Stomach (tissue), 9 donors: ENCODE measurements around the gene DDOST. TPM values are rescaled to one million over a fixed set of nuclear protein-coding genes. Genes with fewer than 3 reads are reported as not detected.

ENCODE experiments used
- DNase-seq, 2 donors: peaks; one replicate each; pipeline versions ENCODE4 v3.0.0 to v3.0.0-alpha.2; 2013 to 2019
- H3K27ac ChIP-seq, 5 donors: fragments of 200-600 bp in 4 of 5; sonication (generic) in 4 of 5; one replicate each; pipeline ENCODE4 v1.5.1; 2013 to 2019; ENCODE audit warnings: mild to moderate bottlenecking in 1 of 5, moderate library complexity in 1 of 5
- H3K27me3 ChIP-seq, 3 donors: fragments of 200-600 bp; sonication (generic); one replicate each; pipeline ENCODE4 v1.5.1; 2017 to 2019; ENCODE audit warnings: mixed run types in 1 of 3
- H3K36me3 ChIP-seq, 4 donors: fragments of 200-600 bp; sonication (generic); 1 replicate in 3 of 4; 2 replicates in 1 of 4; pipeline ENCODE4 v1.5.1; 2016 to 2019
- H3K4me1 ChIP-seq, 4 donors: fragments of 200-600 bp; sonication (generic); one replicate each; pipeline ENCODE4 v1.5.1; 2016 to 2019
- H3K4me3 ChIP-seq, 4 donors: fragments of 200-600 bp; sonication (generic) in 3 of 4; one replicate each; pipeline ENCODE4 v1.5.1; 2016 to 2019; ENCODE audit warnings: mild to moderate bottlenecking in 1 of 4
- H3K9me3 ChIP-seq, 4 donors: fragments of 200-600 bp; sonication (generic); one replicate each; pipeline ENCODE4 v1.5.1; 2016 to 2019
- EP300 ChIP-seq: sonication (generic); formaldehyde crosslinking; IDR thresholded peaks from one replicate; pipeline ENCODE4 v1.6.1; 2017; ENCODE audit warnings: antibody characterized with exemption
- POLR2A ChIP-seq, 4 donors: fragments of 450-650 bp; IDR thresholded peaks; one replicate each; pipeline ENCODE4 v1.6.1; 2016; ENCODE audit warnings: antibody characterized with exemption in 4 of 4, control low read depth in 2 of 4, mild to moderate bottlenecking in 1 of 4, moderate library complexity in 1 of 4
- POLR2AphosphoS5 ChIP-seq, 3 donors: sonication (generic); formaldehyde crosslinking; IDR thresholded peaks; one replicate each; pipeline ENCODE4 v1.6.1; 2016; ENCODE audit warnings: antibody characterized with exemption in 3 of 3
- WGBS, 5 donors: extraction: QIAGEN DNeasy Blood & Tissue Kit in 3 of 5; methylation state at CpG; one replicate each; pipeline versions ENCODE4 v1.1.5 to v1.1.7; 2013 to 2018; 5-methylcytosine and 5-hydroxymethylcytosine counted together
- intact Hi-C: fragments of 100-400 bp; cut with DNase I; formaldehyde crosslinking; loops from one replicate; pipeline ENCODE4 v1.15.1; 2023; ENCODE audit warnings: low total_unique reads
- polyA plus RNA-seq, 3 donors: library from polyadenylated mRNA; stranded (reverse); fragments of 200-250 nt; gene quantifications; one replicate each; pipeline ENCODE4 v1.2.3, GENCODE V29; 2013
- total RNA-seq, 5 donors: library from RNA; depleted of rRNA; stranded (reverse); fragments of >200 nt; gene quantifications; one replicate each; pipeline versions ENCODE4 v1.1.0 to v1.2.3, GENCODE V29; 2014 to 2016
- TF ChIP-seq, protein P1 (sequence below), 7 experiments: fragments of 450-650 bp in 4 of 7; fragments of 200-600 bp in 3 of 7; sonication (generic) in 3 of 7; IDR thresholded peaks; one replicate each; pipeline ENCODE4 v1.5.1; 2016 to 2019; ENCODE audit warnings: antibody characterized with exemption in 7 of 7, control low read depth in 2 of 7, mild to moderate bottlenecking in 1 of 7
- donor health status: healthy with polysubstance abuse.
- donor health status: Bipolar disorder and iron deficiency.
- donor health status: healthy.

Gene DDOST
- total and polyA plus RNA-seq, 8 donors = 38.5 to 227 (median 97.9) TPM

DNA sequence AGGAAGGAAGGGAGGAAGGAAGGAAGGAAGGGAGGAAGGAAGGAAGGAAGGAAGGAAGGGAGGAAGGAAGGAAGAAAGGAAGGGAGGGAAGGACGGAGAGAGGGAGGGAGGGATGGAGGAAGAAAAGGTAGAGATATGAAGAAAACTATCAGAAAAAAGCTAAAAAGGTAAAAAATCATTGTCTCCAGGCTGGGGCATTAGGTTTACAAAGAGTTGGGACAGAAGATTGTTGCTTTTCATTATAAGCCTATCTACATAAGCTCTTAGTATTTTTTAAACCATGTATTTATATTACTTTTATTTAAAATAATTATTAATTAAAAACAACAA lies 35.1 kb downstream of the DDOST start:
- DNase-seq = no peak
- Histone ChIP-seq H3K4me3 (no peak overlapping the region), H3K4me1 (no peaks in the 10 kb centered on the region), H3K27me3 (peaks cover 0 to 18% (median 0%) of the 10 kb centered on the region in 3 donors), H3K9me3 (no peaks in the 10 kb centered on the region), H3K27ac (no peak overlapping the region), H3K36me3 (no peaks in the 10 kb centered on the region)
- WGBS, 5 donors = 39 to 73% (median 70%) methylated on average over 1 of the region's 1 CpG
- intact Hi-C loops = no loop called here
- TF ChIP-seq POLR2A (IDR thresholded peaks at IDR 0.05) (no peak), POLR2AphosphoS5 (IDR thresholded peaks at IDR 0.05) (no peak), EP300 (no peak)
- TF ChIP-seq, protein P1, sequence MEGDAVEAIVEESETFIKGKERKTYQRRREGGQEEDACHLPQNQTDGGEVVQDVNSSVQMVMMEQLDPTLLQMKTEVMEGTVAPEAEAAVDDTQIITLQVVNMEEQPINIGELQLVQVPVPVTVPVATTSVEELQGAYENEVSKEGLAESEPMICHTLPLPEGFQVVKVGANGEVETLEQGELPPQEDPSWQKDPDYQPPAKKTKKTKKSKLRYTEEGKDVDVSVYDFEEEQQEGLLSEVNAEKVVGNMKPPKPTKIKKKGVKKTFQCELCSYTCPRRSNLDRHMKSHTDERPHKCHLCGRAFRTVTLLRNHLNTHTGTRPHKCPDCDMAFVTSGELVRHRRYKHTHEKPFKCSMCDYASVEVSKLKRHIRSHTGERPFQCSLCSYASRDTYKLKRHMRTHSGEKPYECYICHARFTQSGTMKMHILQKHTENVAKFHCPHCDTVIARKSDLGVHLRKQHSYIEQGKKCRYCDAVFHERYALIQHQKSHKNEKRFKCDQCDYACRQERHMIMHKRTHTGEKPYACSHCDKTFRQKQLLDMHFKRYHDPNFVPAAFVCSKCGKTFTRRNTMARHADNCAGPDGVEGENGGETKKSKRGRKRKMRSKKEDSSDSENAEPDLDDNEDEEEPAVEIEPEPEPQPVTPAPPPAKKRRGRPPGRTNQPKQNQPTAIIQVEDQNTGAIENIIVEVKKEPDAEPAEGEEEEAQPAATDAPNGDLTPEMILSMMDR (IDR thresholded peaks at IDR 0.05) = no peak

DNA sequence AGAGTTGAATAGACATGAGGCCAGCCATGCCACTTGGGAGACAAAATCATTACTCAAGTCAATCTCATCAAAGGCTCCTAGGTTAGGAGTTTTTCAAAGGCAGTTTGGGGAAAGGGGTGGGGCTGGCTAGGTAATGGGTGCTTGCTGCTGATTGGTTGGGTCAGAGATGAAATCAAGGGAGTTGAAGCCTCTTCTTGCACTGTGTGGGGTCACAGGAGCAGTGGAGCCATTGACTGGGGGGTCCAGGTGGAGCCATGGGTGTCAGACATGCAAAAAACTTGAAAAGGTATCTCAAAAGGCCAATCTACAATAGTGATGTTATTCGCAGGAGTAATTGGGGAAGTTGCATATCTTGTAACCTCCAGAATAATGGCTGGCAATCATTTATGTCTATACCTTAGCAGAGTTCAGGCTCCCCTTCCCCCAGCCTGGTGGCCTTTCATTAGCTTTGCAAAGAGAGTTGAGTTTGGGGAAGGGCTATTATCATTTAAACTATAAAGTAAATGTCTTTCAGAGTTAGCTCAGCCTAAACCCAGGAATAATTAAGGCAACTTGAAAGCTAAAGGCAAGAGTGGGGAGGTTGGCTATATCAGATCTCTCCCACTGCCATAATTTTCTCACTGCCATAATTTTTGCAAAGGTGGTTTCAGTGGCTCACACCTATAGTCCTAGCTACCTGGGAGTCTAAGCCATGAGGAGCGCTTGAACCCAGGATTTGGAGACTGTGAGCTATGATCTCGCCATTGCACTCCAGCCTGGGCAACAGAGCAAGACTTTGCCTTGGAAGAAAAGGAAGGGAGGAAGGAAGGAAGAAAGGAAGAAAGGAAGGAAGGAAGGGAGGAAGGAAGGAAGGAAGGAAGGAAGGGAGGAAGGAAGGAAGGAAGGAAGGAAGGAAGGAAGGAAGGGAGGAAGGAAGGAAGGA lies 35.7 kb downstream of the DDOST start:
- no peaks in the 10 kb centered on the region for H3K36me3 ChIP-seq
- H3K4me3 ChIP-seq = no peak overlapping the region
- no peaks in the 10 kb centered on the region for H3K9me3 ChIP-seq
- H3K27me3 ChIP-seq = peaks cover 0 to 18% (median 0%) of the 10 kb centered on the region in 3 donors
- H3K27ac ChIP-seq = no peak overlapping the region
- WGBS, 5 donors = 58 to 76% (median 68%) methylated on average over 3 of the region's 3 CpGs
- intact Hi-C loops = no loop called here
- TF ChIP-seq POLR2AphosphoS5 (IDR thresholded peaks at IDR 0.05) (no peak), POLR2A (IDR thresholded peaks at IDR 0.05) (no peak), EP300 (no peak)
- TF ChIP-seq, protein P1 (IDR thresholded peaks at IDR 0.05) = no peak
- no peak for DNase-seq
- no peaks in the 10 kb centered on the region for H3K4me1 ChIP-seq

DNA sequence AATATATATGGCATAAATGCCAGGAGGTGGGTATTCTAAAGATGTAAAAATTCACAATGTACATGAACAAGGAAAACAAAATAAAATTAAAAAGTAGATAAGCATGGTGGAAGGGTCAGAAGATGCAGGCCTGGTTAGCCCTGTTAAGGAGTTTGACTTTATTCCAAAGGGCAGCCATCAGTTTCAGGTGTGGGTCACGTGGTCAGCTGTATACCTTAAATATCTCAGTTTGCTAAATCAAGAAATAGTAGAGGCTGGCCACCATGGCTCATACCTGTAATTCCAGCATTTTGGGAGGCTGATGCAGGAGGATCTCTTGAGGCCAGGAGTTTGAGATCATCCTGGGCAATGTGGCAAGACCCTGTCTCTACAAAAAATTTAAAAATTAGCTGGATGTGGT lies 36.5 kb downstream of the DDOST start:
- WGBS, 5 donors = 56 to 78% (median 60%) methylated on average over 1 of the region's 1 CpG
- TF ChIP-seq, protein P1 (IDR thresholded peaks at IDR 0.05) = no peak
- no peak for TF ChIP-seq POLR2AphosphoS5 (IDR thresholded peaks at IDR 0.05)

DNA sequence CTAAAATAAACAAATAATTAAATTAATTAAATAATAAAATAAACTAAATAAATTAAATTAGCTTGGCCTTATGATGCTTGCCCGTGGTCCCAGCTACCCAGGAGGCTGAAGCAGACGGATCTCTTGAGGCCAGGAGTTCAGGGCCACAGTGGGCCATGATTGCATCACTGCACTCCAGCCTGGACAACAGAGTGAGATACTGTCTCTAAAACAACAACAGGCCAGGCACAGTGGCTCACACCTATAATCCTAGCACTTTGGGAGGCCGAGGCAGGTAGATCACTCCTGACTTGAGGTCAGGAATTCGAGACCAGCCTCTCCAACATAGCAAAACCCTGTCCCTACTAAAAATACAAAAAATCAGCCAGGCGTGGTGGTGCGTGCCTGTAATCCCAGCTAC lies 40.2 kb downstream of the DDOST start:
- Histone ChIP-seq H3K9me3 (no peaks in the 10 kb centered on the region), H3K4me3 (no peak overlapping the region), H3K27me3 (peaks cover 0 to 5% (median 0%) of the 10 kb centered on the region in 3 donors), H3K27ac (no peak overlapping the region), H3K4me1 (peaks cover 0 to 10% (median 2%) of the 10 kb centered on the region in 4 donors), H3K36me3 (no peaks in the 10 kb centered on the region)
- DNase-seq = no peak
- TF ChIP-seq, protein P1 (IDR thresholded peaks at IDR 0.05) = no peak
- no peak for TF ChIP-seq POLR2AphosphoS5 (IDR thresholded peaks at IDR 0.05)
- no peak for TF ChIP-seq POLR2A (IDR thresholded peaks at IDR 0.05)
- no peak for TF ChIP-seq EP300
- 73 to 96% (median 87%) methylated on average over 6 of the region's 6 CpGs for WGBS, 5 donors
- intact Hi-C loops = no loop called here

More for the DNA sequence above, 36.5 kb downstream of the DDOST start:
- H3K9me3 ChIP-seq = no peaks in the 10 kb centered on the region
- H3K27me3 ChIP-seq = peaks cover 0 to 18% (median 0%) of the 10 kb centered on the region in 3 donors
- intact Hi-C loops = no loop called here
- no peak overlapping the region for H3K4me3 ChIP-seq
- H3K27ac ChIP-seq = no peak overlapping the region
- no peaks in the 10 kb centered on the region for H3K36me3 ChIP-seq
- H3K4me1 ChIP-seq = no peaks in the 10 kb centered on the region
- no peak for DNase-seq
